Raji (cell line): ENCODE results near the gene PALLD.

Experiments
- POLR2A ChIP-seq: IDR thresholded peaks from 2 replicates; pipeline ENCODE4 v1.6.1; 2011; ENCODE audit warnings: low read depth, low read length, control low read depth; ENCODE audit not compliant: insufficient read depth

Gene PALLD

GRCh38 chr4:168647646-168648375, 151.0 kb downstream of the PALLD start:
- TF ChIP-seq POLR2A: no peak

- TF ChIP-seq POLR2A: no peak
Observed at GRCh38 chr4:168648494-168648893, 151.6 kb downstream of the PALLD start.

GRCh38 chr4:168648929-168649328, 152.1 kb downstream of the PALLD start:
- TF ChIP-seq POLR2A: no peak

- TF ChIP-seq POLR2A: no peak
Observed at GRCh38 chr4:168651374-168651773, 154.5 kb downstream of the PALLD start.

GRCh38 chr4:168651864-168652263, 155.0 kb downstream of the PALLD start:
- no peak for TF ChIP-seq POLR2A

GRCh38 chr4:168652755-168653154, 155.9 kb downstream of the PALLD start:
- TF ChIP-seq POLR2A: no peak

GRCh38 chr4:168654104-168654847, 157.4 kb downstream of the PALLD start:
- no peak for TF ChIP-seq POLR2A

- TF ChIP-seq POLR2A: no peak
Observed at GRCh38 chr4:168654848-168655174, 158.0 kb downstream of the PALLD start.

GRCh38 chr4:168655182-168655581, 158.3 kb downstream of the PALLD start:
- TF ChIP-seq POLR2A: no peak

- TF ChIP-seq POLR2A: no peak
Observed at GRCh38 chr4:168656055-168656660, 159.3 kb downstream of the PALLD start.

GRCh38 chr4:168656946-168657473, 160.2 kb downstream of the PALLD start:
- no peak for TF ChIP-seq POLR2A

GRCh38 chr4:168658751-168659150, 161.9 kb downstream of the PALLD start:
- no peak for TF ChIP-seq POLR2A

- no peak for TF ChIP-seq POLR2A
Observed at GRCh38 chr4:168659741-168660465, 163.1 kb downstream of the PALLD start.

- TF ChIP-seq POLR2A: no peak
Observed at GRCh38 chr4:168662297-168662984, 165.6 kb downstream of the PALLD start.
